Measurements from ENCODE around the gene C1orf210. TPM values are rescaled to one million over a fixed set of nuclear protein-coding genes. Genes with fewer than 3 reads are reported as not detected.

Gene C1orf210
- total and polyA plus RNA-seq, 4 donors = 2.3 TPM; not detected in 3

GRCh38 chr1:43267291-43267805 lies 18.0 kb downstream of the C1orf210 start:
- WGBS, 2 donors = 81 to 83% methylated on average over 9 of the region's 9 CpGs
- DNase-seq (no peak), ATAC-seq (ENCODE audit: low FRiP score) (no peak)

GRCh38 chr1:43266881-43267280 lies 18.5 kb downstream of the C1orf210 start:
- no peaks in the 10 kb centered on the region for H3K4me1 ChIP-seq (ENCODE audit: control insufficient read depth in 1 of 2, insufficient read depth in 2 of 2, low read length in 2 of 2)
- no peak overlapping the region for H3K4me3 ChIP-seq (ENCODE audit: low read length in 2 of 2)
- intact Hi-C loops (cut with DNase I) = no loop called here
- WGBS, 2 donors = 97 to 98% methylated on average over 1 of the region's 1 CpG
- no peaks in the 10 kb centered on the region for H3K36me3 ChIP-seq (ENCODE audit: control insufficient read depth in 1 of 2, insufficient read depth in 2 of 2, low read length in 1 of 2)
- H3K27ac ChIP-seq (ENCODE audit: low read depth in 1 of 2, low read length in 2 of 2) = no peak overlapping the region
- DNase-seq = no peak
- ATAC-seq (ENCODE audit: low FRiP score) = no peak
- no peaks in the 10 kb centered on the region for H3K27me3 ChIP-seq (ENCODE audit: control insufficient read depth in 1 of 2, insufficient read depth in 2 of 2, low read length in 1 of 2)
- H3K9me3 ChIP-seq (ENCODE audit: control insufficient read depth, low read length) = no peaks in the 10 kb centered on the region

More at GRCh38 chr1:43267291-43267805, 18.0 kb downstream of the C1orf210 start:
- H3K36me3 ChIP-seq (ENCODE audit: control insufficient read depth in 1 of 2, insufficient read depth in 2 of 2, low read length in 1 of 2) = no peaks in the 10 kb centered on the region
- H3K27me3 ChIP-seq (ENCODE audit: control insufficient read depth in 1 of 2, insufficient read depth in 2 of 2, low read length in 1 of 2) = no peaks in the 10 kb centered on the region
- no peak overlapping the region for H3K27ac ChIP-seq (ENCODE audit: low read depth in 1 of 2, low read length in 2 of 2)
- no peaks in the 10 kb centered on the region for H3K9me3 ChIP-seq (ENCODE audit: control insufficient read depth, low read length)
- no peaks in the 10 kb centered on the region for H3K4me1 ChIP-seq (ENCODE audit: control insufficient read depth in 1 of 2, insufficient read depth in 2 of 2, low read length in 2 of 2)
- H3K4me3 ChIP-seq (ENCODE audit: low read length in 2 of 2) = no peak overlapping the region
- intact Hi-C loops (cut with DNase I) = no loop called here

- intact Hi-C loops (cut with DNase I) = no loop called here
- DNase-seq = no peak
- WGBS, 2 donors = 84% methylated on average over 4 of the region's 4 CpGs
- Histone ChIP-seq H3K27ac (ENCODE audit: low read depth in 1 of 2, low read length in 2 of 2) (no peak overlapping the region), H3K9me3 (ENCODE audit: control insufficient read depth, low read length) (no peaks in the 10 kb centered on the region), H3K27me3 (ENCODE audit: control insufficient read depth in 1 of 2, insufficient read depth in 2 of 2, low read length in 1 of 2) (no peaks in the 10 kb centered on the region), H3K4me1 (ENCODE audit: control insufficient read depth in 1 of 2, insufficient read depth in 2 of 2, low read length in 2 of 2) (no peaks in the 10 kb centered on the region), H3K36me3 (ENCODE audit: control insufficient read depth in 1 of 2, insufficient read depth in 2 of 2, low read length in 1 of 2) (no peaks in the 10 kb centered on the region), H3K4me3 (ENCODE audit: low read length in 2 of 2) (no peak overlapping the region)
- no peak for ATAC-seq (ENCODE audit: low FRiP score)
These were observed 19.9 kb downstream of the C1orf210 start for GRCh38 chr1:43265431-43265830.

- Histone ChIP-seq H3K27me3 (ENCODE audit: control insufficient read depth in 1 of 2, insufficient read depth in 2 of 2, low read length in 1 of 2) (no peaks in the 10 kb centered on the region), H3K9me3 (ENCODE audit: control insufficient read depth, low read length) (no peaks in the 10 kb centered on the region), H3K36me3 (ENCODE audit: control insufficient read depth in 1 of 2, insufficient read depth in 2 of 2, low read length in 1 of 2) (no peaks in the 10 kb centered on the region), H3K4me1 (ENCODE audit: control insufficient read depth in 1 of 2, insufficient read depth in 2 of 2, low read length in 2 of 2) (no peaks in the 10 kb centered on the region), H3K4me3 (ENCODE audit: low read length in 2 of 2) (no peak overlapping the region), H3K27ac (ENCODE audit: low read depth in 1 of 2, low read length in 2 of 2) (no peak overlapping the region)
- no peak for ATAC-seq (ENCODE audit: low FRiP score)
- DNase-seq = no peak
- WGBS, 2 donors = 60 to 69% methylated on average over 3 of the region's 3 CpGs
- intact Hi-C loops (cut with DNase I) = no loop called here
These were observed 27.0 kb downstream of the C1orf210 start for GRCh38 chr1:43258370-43258769.

GRCh38 chr1:43256675-43257570 lies 28.5 kb downstream of the C1orf210 start:
- no peak for DNase-seq
- ATAC-seq (ENCODE audit: low FRiP score) = no peak
- Histone ChIP-seq H3K36me3 (ENCODE audit: control insufficient read depth in 1 of 2, insufficient read depth in 2 of 2, low read length in 1 of 2) (no peaks in the 10 kb centered on the region), H3K27me3 (ENCODE audit: control insufficient read depth in 1 of 2, insufficient read depth in 2 of 2, low read length in 1 of 2) (no peaks in the 10 kb centered on the region), H3K9me3 (ENCODE audit: control insufficient read depth, low read length) (no peaks in the 10 kb centered on the region), H3K4me1 (ENCODE audit: control insufficient read depth in 1 of 2, insufficient read depth in 2 of 2, low read length in 2 of 2) (no peaks in the 10 kb centered on the region), H3K27ac (ENCODE audit: low read depth in 1 of 2, low read length in 2 of 2) (no peak overlapping the region), H3K4me3 (ENCODE audit: low read length in 2 of 2) (no peak overlapping the region)
- intact Hi-C loops (cut with DNase I) = no loop called here
- 88 to 91% methylated on average over 8 of the region's 8 CpGs for WGBS, 2 donors

- intact Hi-C loops (cut with DNase I) = no loop called here
- no peaks in the 10 kb centered on the region for H3K4me1 ChIP-seq (ENCODE audit: control insufficient read depth in 1 of 2, insufficient read depth in 2 of 2, low read length in 2 of 2)
- WGBS, 2 donors = 67 to 69% methylated on average over 10 of the region's 10 CpGs
- no peak overlapping the region for H3K4me3 ChIP-seq (ENCODE audit: low read length in 2 of 2)
- H3K36me3 ChIP-seq (ENCODE audit: control insufficient read depth in 1 of 2, insufficient read depth in 2 of 2, low read length in 1 of 2) = no peaks in the 10 kb centered on the region
- DNase-seq = no peak
- H3K27ac ChIP-seq (ENCODE audit: low read depth in 1 of 2, low read length in 2 of 2) = no peak overlapping the region
- H3K27me3 ChIP-seq (ENCODE audit: control insufficient read depth in 1 of 2, insufficient read depth in 2 of 2, low read length in 1 of 2) = no peaks in the 10 kb centered on the region
- H3K9me3 ChIP-seq (ENCODE audit: control insufficient read depth, low read length) = no peaks in the 10 kb centered on the region
- ATAC-seq (ENCODE audit: low FRiP score) = no peak
These were observed 29.8 kb downstream of the C1orf210 start for GRCh38 chr1:43255438-43256210.

GRCh38 chr1:43253876-43254275 lies 31.5 kb downstream of the C1orf210 start:
- WGBS, 2 donors = 84 to 90% methylated on average over 8 of the region's 8 CpGs
- Histone ChIP-seq H3K4me3 (ENCODE audit: low read length in 2 of 2) (no peak overlapping the region), H3K4me1 (ENCODE audit: control insufficient read depth in 1 of 2, insufficient read depth in 2 of 2, low read length in 2 of 2) (no peaks in the 10 kb centered on the region), H3K9me3 (ENCODE audit: control insufficient read depth, low read length) (no peaks in the 10 kb centered on the region), H3K27ac (ENCODE audit: low read depth in 1 of 2, low read length in 2 of 2) (no peak overlapping the region), H3K27me3 (ENCODE audit: control insufficient read depth in 1 of 2, insufficient read depth in 2 of 2, low read length in 1 of 2) (no peaks in the 10 kb centered on the region), H3K36me3 (ENCODE audit: control insufficient read depth in 1 of 2, insufficient read depth in 2 of 2, low read length in 1 of 2) (no peaks in the 10 kb centered on the region)
- ATAC-seq (ENCODE audit: low FRiP score) = no peak
- intact Hi-C loops (cut with DNase I) = no loop called here
- DNase-seq = no peak

- DNase-seq (no peak), ATAC-seq (ENCODE audit: low FRiP score) (no peak)
- no peaks in the 10 kb centered on the region for H3K4me1 ChIP-seq (ENCODE audit: control insufficient read depth in 1 of 2, insufficient read depth in 2 of 2, low read length in 2 of 2)
- intact Hi-C loops (cut with DNase I) = no loop called here
- 88 to 90% methylated on average over 4 of the region's 4 CpGs for WGBS, 2 donors
- no peaks in the 10 kb centered on the region for H3K9me3 ChIP-seq (ENCODE audit: control insufficient read depth, low read length)
- no peaks in the 10 kb centered on the region for H3K36me3 ChIP-seq (ENCODE audit: control insufficient read depth in 1 of 2, insufficient read depth in 2 of 2, low read length in 1 of 2)
- H3K4me3 ChIP-seq (ENCODE audit: low read length in 2 of 2) = no peak overlapping the region
- H3K27me3 ChIP-seq (ENCODE audit: control insufficient read depth in 1 of 2, insufficient read depth in 2 of 2, low read length in 1 of 2) = no peaks in the 10 kb centered on the region
- no peak overlapping the region for H3K27ac ChIP-seq (ENCODE audit: low read depth in 1 of 2, low read length in 2 of 2)
These were observed 32.2 kb downstream of the C1orf210 start for GRCh38 chr1:43253173-43253572.

All from aorta (tissue), 5 donors.